Stromal cell of bone marrow (primary cell): ENCODE results near the gene ARHGEF38.
"Not testable (repeated sequence)": the region's sequence is repeated elsewhere in the genome, so short reads cannot be mapped to it uniquely, and the experiment has no call there.

Experiments
- DNase-seq: peaks from one replicate; pipeline ENCODE4 v3.0.0-alpha.2; 2012; ENCODE audit warnings: low read depth

The ARHGEF38 gene

DNA sequence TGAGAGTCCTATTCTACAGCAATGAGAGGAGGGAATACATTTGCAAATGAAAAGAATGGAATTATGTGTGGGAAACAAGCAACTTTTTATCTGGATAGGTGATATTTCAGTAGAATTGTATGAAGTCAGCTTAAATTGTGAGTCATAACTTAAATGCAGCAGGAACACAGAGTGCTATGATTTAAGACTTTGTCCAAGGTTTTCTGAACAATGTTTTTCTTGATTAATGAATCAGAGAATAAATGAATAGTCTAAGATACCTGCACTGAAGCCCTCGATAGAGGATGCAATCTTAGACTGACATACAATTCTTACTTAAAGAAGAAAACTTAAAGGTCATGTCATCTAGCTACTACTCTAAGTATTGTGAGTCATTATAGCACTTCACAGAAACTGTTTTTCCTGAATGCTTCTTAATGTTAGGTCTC is 8.0 kb downstream of the ARHGEF38 start:
- no peak for DNase-seq

DNA sequence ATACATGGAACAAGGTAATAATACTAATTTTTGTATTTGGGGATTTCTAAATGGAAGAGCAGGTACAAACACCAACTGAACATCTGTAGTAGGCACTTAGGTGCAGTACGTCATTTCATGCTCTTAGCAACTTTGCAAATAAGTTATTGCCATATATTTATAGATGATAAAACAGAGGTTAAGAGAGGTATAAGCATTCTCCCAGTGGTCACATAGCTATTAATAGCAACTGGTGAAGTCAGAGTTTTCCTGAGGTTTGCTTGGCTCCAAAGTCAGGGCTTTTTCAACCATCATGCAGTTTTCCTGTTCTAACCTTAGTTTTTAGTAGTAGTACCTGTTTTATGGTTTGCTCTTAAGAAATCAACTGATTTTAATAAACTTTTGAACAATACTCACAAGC is 10.9 kb downstream of the ARHGEF38 start:
- DNase-seq = no peak

DNA sequence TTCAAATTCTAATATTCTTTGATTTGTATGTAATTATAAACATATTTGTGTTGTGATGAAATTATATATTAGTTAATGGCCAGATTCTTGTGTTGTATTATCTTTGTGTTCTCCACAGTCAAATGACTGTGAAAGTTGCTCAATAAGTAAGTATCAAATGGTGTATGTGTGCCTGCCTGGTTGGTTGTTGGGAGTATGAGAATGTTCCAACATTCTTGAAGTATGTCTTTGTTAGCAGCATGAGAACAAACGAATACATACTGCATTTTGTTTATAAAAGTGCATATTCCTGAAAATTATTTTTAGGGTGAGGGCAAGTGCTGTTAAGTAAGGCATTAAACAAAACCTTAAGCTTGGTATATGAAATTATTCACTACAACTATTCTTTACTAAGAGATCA is 16.2 kb downstream of the ARHGEF38 start:
- no peak for DNase-seq

DNA sequence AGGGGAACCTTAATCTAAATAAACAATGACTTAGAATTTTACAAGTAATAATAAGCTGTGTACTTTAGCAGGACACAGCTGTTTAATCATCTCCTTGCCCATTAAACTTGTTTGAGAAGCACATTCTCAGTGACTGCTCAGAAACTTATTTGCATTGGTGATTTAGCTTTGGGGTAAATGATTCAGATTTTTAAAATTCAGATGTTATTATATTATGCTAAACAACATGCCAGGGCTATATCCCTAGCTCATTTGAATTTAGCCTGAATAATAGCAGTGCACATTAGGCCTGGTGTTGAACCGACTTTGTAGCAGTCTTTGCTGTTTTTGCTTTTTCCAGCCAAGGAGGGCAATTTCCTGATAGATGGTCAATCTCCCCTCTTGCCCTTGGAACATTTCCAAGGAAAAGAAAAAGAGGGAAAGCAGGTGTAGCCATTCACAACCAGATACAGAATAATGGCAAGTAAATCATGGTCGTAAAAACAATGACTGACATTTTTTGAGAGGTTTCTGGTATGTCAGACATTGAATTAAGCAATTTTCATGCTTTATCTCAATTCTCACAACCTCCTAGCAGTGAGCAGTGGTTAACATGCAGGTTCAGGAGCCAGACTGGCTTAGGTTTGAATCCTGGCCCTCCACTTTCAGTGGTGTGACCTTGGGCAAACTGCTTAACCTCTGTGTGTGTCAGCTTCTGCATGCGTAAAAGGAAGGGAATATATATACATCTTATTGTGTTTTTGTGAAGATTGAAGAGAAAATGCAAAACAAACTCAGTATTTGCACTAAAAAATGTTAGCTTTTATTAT is 16.8 kb downstream of the ARHGEF38 start:
- no peak for DNase-seq

DNA sequence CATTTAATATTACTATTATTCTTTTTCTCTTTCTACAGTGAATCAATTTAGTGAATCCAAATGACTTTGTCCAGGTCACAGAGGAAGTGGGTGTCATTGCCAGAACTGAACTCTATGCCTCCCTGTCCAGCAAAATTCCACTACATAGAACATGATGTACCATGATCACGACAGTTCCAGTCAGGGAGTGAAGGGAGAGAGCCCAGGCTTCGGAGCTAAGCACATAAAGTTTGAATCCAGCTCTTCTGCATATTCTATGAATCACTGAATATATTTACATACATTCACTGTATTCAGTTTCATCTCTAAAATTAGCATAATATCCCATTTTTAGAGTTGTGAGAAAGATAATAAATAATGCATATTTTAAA is 17.4 kb downstream of the ARHGEF38 start:
- no peak for DNase-seq

DNA sequence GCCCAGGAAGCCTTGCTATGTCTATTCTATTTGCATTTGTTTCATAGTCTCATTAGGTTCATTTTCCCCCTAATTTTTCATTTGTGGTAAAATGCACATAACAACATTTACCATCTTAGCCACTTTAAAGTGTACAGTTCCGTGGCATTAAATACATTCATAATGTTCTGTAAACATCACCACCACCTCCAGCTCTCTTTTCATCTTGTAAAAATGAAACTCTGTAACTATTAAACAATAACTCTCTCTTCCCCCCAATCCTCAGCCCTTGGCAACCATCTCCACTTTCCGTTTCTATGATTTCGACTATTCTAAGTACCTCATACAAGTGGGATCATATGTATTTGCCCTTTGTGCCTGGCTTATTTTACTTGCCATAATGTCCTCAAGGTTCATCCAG is 19.9 kb downstream of the ARHGEF38 start:
- no peak for DNase-seq

DNA sequence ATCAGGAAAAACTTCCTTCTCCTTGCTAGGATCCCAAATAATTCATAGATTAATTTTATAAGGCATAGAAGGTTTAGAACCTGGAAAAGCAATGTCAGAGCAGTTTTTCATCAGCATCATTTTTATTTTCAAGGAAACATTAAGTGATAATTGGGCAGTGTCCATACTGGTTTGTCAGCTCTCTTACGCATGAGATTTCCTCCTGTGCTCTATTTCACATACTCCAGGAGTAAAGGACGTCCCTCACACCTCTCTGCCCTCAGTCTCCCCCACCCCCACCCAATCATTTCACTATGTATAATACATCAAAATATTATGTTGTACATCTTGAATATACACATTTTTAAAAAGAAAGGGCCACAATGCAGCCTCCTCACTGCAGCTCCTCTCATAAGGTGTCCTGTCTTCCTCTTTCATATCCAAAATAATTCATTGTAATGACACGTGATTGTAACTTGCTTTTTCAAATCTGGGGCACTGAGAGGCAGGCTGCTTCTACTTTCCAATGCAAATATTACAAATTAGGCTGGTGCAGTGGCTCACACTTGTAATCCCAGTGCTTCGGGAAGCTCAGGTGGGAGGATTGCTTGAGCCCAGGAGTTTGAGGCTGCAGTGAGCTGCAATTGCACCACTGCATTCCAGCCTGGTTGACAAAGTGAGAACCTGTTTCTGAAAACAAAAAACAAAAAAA is 34.4 kb downstream of the ARHGEF38 start:
- no peak for DNase-seq

DNA sequence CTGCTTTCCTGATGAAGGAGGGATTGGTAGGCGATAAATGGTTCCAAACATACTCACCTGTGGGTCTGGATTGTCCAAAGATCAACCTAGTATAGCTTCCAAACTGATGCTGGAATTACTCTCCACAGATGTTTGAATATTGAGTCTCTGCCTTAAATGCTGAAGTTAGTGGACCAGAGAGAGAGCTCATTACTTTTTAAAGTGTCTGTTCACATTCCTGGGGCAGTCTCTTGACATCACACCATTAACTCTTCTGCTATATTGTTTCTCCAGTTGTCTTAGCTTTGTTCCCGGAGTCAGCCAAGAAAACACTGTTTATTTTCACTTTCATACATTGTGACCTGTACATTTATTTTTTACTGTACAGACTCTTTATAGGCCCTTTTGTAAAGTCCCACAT is 35.4 kb downstream of the ARHGEF38 start:
- no peak for DNase-seq

DNA sequence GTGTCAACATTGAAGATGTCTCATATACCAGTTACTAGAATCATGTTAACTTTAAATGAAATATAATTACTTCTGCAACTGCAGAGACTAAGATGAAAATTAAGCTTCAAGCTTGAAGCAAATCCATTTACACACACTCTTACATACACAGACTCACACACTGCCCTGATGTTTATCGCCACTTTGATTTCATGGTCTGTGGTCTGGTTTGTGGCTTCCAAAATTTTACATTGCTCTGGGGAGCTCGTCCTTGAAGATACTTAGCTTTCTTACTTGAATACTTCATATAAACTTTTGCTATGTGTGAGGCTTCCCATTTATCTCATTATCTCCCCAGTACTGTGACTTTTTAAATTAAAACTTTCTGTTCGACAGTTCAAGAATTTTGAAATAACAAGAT is 35.8 kb downstream of the ARHGEF38 start:
- no peak for DNase-seq

DNA sequence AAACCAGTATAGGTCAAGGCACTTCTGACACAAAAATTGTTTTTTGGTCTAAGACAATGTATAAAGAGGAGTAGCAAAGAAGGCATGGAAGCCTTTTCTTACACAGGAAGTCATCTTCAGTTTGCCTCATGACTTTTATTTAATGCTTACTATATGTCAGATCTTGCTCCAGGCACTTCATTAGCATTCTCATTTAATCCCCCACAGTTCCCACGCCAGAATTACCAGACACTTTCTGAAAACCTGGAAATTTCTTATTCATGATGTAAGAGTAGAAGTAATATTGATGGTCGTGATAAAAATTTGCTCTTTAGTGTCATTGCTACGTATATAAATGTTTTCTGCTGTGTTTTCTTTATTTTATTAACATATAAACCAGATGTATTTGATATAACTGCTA is 39.2 kb downstream of the ARHGEF38 start:
- DNase-seq = no peak

DNA sequence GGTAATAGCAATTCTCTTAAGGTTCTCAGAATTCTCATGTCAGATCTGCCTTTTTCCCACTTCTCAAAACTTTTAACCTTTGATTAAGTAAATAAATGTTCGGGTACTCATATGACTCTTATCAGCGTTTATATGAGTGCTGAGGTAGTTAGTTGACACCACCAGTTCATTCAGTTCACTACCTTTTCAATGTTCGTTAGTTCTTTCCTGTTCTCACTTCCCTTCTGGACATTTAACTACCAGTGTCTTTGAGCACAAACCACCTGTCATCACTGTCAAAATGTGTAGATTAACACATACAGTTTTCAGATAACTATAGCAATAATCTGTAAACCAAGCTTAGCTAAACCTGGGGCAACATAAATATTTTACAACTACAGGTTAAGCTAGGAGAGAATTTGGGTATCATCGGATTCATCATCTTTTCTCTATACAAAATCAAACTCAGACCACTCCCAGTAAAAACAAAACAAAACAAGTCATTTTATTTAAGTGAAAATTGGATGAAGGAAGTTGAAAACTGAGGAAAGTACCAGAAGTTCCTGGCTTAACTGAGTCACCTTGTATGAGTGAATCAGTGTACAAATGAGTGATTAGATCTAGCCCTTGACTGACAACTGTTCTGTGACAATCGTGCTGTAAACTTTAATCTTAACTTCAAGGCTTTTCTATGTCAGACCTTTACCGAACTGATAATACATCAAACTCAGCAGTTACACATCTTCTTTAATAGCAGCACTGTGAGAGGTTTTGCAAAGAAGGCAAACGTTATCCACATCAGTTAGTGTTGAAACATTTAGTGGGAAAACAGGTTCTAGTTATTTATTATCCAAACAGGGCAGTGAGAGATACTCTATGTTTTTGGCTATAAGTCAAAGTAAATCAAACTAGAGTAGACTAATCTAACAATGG is 41.9 kb downstream of the ARHGEF38 start:
- DNase-seq = no peak

DNA sequence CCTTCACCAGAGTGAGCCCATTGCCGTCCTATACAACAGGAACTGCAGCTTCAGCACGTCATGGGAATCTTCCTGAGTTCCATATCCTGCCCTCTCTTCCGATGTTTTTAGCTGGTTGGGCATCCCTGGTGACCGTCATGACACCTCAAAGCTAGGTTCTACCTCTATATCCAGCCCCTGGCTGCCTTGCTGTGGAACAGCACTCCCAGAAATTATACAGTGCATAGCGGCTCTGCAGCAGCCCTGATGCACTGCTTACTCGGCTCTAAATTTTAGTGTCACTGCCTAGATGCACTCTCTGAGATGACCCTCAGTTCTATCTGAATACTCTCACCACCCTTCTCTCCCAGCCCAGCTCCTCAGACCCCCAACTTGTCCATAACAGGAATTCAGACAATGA is 44.3 kb downstream of the ARHGEF38 start:
- DNase-seq = no peak

DNA sequence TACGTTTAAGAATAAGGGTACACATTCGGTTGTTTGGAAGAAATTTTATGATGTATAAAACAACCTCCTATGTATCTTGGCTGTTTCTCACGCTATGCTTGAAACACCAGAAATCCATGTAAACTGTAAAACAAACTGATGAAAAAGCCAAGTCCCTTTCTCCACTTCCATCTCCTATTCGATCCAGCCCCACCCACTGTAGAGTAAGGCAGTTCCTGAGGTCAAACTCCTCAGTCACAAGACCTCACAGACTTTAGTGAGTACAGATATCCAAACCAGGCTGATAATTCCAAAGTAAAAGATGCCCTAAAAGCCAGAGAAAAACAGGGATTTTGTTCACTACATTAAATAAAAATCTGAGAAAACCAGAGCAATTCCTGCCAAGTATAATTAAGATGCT is 45.6 kb downstream of the ARHGEF38 start:
- DNase-seq = no peak

DNA sequence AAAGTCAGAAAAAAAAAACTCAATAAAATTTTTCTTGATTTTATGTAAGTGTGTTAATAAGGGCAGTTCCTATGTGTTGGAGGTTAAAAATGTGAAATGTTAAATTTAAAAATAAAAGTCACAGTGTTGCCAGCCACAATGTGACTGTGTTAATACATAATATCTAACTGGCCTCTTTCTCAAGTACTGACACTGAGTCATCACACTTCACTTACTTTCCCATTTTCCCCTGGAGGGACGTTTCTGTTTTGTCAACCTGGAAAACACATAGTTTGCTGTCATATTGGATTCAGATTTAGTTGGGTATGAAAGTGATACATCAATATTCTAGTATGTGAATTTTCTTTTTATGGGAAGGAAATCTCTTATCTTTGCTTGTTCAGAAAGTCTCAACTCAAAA is 46.4 kb downstream of the ARHGEF38 start:
- no peak for DNase-seq

DNA sequence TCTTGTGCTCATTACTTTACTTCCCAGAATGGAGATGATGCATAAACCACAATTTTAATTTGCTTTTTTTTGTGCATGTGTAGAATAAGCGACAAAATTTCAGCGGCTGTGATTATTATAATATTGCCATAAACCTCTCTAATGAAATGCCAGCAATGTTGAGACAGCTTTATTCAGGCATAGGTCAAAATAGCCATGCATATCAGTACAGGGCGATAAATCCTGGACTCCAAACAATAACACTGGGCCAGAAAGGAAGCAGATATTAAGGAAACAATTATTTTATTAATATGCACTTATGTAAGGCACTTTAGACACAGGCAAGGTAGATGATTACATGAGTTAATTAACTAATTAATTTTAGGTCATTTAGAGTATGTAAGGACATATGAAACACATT is 47.1 kb downstream of the ARHGEF38 start:
- no peak for DNase-seq

DNA sequence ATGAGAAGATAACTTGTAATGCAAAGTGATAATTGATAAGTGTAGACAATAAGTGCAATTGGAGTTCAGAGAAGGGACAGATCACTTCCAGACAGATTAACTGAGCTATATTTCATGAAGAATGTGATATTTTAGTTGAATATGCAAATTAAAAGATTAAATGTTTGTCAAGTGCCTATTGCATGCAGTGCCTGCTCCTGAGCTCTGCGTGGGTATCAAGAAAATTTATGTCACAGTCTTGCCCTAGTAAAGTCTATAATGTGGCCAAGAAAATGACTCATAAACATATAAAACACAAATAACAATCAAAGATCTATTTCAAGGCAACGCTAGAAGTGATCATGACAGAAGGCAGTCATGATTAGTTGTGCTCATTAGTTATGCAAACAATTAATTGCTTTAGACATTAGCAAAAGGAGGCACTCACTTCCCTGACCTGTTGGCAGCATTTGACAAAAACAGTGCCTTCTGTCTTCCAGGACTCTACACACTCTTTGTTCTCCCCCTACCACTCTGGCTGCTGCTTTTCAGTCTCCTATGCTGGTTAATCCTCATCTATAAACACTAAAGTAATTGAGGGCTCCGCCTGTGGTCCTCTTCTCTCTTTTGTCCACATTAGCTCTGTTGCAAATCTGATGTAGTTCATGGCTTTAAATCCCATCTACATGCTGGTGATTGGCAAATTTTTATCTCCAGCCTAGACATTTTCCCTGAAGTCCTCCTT is 47.7 kb downstream of the ARHGEF38 start:
- no peak for DNase-seq

DNA sequence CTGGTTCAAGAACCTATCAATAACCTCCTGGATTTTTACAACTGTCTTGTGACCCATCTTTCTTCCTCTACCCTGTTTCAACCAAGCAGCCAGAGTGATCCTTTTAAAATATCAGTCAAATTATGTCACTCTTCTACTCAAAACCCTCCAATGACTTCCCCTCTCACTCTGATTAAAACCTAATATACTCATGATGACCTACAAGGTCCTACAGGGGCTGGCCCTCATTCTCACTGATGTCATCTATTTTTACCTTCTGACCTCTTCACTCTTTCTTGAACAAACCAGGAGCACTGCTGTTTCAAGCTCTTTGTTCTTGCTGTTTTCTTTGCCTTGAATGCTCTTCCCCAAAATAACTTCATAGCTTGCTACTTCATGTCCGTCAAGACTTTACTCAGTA is 48.5 kb downstream of the ARHGEF38 start:
- DNase-seq = no peak

DNA sequence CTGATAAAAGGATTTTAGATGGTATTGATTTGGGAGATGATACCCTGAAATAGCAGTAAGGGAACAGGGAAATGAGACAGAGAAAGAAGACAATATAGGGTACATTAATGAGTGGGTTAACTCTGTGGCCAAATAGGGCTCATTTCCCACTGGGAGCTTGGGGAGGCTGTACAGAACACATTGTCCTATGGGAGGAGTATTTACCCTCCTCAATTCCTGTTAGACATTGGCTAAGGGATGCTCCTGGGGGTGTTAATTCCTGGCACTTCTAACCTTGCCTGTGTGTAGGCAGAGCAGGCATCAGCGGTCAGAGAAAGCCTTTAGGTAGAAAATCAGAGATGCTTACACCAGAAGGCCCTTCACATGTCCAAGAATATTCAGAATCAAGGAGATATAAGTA is 49.0 kb downstream of the ARHGEF38 start:
- DNase-seq = no peak

DNA sequence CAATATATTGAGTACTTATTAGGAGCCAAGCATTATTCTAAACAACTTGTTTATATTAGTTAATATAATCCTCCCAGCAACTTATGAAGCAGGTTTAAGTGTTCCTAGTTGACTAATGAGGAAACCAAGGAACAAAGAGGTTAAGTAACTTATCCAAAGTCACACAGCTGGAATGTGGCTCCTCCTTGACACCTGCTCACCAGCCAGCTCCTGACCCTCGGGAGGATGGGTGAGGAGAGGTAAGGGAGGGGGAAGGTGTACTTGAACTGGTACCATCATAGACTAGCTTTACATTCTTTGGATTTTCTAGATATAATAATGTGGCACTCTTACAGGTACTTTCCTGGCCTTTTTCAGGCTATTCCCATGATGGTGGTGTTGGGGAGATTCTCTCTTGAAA is 50.7 kb downstream of the ARHGEF38 start:
- no peak for DNase-seq

DNA sequence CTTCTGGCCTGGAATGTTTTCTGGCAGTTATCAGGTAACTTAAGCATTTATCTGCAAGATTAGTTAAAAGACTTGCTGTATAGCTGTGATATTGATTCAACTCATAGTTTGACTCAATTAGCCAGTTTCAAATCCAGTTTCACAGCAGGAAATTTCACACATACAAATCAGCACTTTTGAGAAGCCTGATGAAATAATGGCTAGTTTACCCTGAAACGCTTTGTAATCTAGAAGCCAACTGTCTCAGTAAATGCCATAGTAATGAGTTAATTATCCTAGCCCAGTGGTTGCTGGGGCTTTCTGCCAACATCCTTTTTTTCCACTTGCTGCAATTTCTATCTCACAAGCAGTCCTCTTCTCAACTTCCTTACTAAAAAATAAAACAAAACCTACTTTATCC is 53.1 kb downstream of the ARHGEF38 start:
- DNase-seq = no peak

DNA sequence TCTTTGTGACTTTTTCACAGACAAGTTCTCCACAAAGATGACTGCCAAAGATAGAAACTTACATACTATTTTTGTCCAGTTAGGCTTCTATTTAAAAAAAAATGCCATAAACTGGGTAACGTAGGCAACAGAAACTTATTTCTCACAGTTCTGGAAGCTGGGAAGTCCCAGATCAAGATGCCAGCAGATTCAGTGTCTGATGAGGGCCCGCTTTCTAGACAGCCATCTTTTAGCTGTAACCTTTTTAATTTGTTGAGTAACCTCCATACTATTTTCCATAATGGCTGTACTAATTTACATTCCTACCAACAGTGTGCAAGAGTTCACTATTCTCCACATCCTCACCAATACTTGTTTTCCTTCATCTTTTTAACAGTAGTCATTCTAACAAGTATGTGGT is 55.5 kb downstream of the ARHGEF38 start:
- no peak for DNase-seq

DNA sequence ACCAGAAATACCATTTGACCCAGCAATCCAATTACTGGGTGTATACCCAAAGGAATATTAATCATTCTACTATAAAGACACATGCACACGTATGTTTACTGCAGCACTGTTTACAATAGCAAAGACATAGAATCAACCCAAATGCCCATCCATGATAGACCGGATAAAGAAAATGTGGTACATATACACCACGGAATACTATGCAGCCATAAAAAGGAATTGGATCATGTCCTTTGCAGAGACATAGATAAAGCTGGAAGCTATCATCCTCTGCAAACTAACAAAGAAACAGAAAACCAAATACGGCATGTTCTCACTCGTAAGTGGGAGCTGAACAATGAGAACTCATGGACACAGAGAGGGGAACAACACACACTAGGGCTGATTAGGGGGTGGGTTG is 57.4 kb downstream of the ARHGEF38 start:
- not testable (repeated sequence) for DNase-seq
